ACC112 (cell line): Measurements from ENCODE around the gene MTRR.

Experiments
- H2AFZ ChIP-seq: fragments of 200-600 bp; sonication (generic); one replicate; pipeline ENCODE4 v1.6.0; 2017; ENCODE audit warnings: antibody characterized with exemption, low read length; ENCODE audit not compliant: unreplicated experiment
- H3K27ac ChIP-seq: fragments of 200-600 bp; sonication (generic); 2 replicates; pipeline ENCODE4 v1.5.1; 2014; ENCODE audit warnings: low read depth, mild to moderate bottlenecking, antibody characterized with exemption, low read length, moderate library complexity
- H3K27me3 ChIP-seq: fragments of 200-600 bp; sonication (generic); 2 replicates; pipeline ENCODE4 v1.6.1; 2014; ENCODE audit warnings: mild to moderate bottlenecking, antibody characterized with exemption, low read length, moderate library complexity, mixed read lengths; ENCODE audit not compliant: insufficient read depth
- H3K36me3 ChIP-seq: fragments of 200-600 bp; sonication (generic); 2 replicates; pipeline ENCODE4 v1.6.1; 2016; ENCODE audit warnings: mild to moderate bottlenecking, antibody characterized with exemption, low read length, moderate library complexity, mixed read lengths; ENCODE audit not compliant: insufficient read depth
- H3K4me1 ChIP-seq: fragments of 200-600 bp; sonication (generic); one replicate; pipeline ENCODE4 v1.6.1; 2016; ENCODE audit warnings: low read length, mixed read lengths; ENCODE audit not compliant: insufficient read depth, unreplicated experiment, control insufficient read depth
- H3K4me3 ChIP-seq: fragments of 200-600 bp; sonication (generic); 2 replicates; pipeline ENCODE4 v1.5.1; 2014; ENCODE audit warnings: mild to moderate bottlenecking, low read depth, low read length
- H3K79me2 ChIP-seq: fragments of 200-600 bp; sonication (generic); one replicate; pipeline ENCODE4 v1.6.0; 2016; ENCODE audit warnings: low read length; ENCODE audit not compliant: control insufficient read depth, unreplicated experiment, insufficient read depth

MTRR gene

GRCh38 chr5:7868773-7869473, at the start of gene MTRR, which contains the start of gene FASTKD3:
MTRR (plus strand) TSS chr5:7869148; CDS start chr5:7870795, 1,647 bp downstream.
FASTKD3 (minus strand) TSS chr5:7869031; CDS start chr5:7868083, 948 bp downstream.
- Histone ChIP-seq H3K4me1 (peaks cover 21% of the 10 kb centered on the region), H3K27me3 (no peaks in the 10 kb centered on the region), H3K27ac (peak within 1 kb of the TSS; percentile 48; the same call in 1 of the 2 replicates), H2AFZ (peak within 1 kb of the TSS; percentile 96), H3K79me2 (peaks cover 85% of the 10 kb centered on the region), H3K4me3 (peak within 1 kb of the TSS; percentile 87), H3K36me3 (peaks cover 13% of the 10 kb centered on the region; the same call in 1 of the 2 replicates)

- Histone ChIP-seq H3K27me3 (peaks cover 47% of the 10 kb centered on the region), H3K4me1 (no peaks in the 10 kb centered on the region), H3K36me3 (no peaks in the 10 kb centered on the region), H3K4me3 (no peak overlapping the region), H3K27ac (no peak overlapping the region), H3K79me2 (no peaks in the 10 kb centered on the region), H2AFZ (no peak overlapping the region)
Measured at GRCh38 chr5:7822449-7822848, 46.5 kb upstream of the MTRR start.

DNA sequence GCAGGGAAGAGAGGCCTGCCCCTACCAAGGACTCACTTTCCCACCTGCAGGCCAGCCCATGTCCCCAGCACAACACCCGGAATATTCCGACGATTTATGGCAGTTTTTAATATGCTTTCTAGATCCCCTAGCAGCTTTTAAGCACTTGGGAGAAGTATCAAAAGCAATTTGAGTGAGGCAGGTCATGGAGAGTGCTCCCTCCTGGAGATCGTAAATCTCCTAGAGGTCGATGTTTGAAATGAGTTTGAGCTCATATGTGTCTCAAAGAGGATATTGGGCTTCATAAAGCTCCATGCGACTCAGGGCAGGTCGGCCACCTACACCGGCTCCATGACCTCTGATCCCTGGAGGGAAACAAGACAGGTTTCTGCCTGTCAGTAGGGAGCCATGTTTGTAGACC, 45.4 kb upstream of the MTRR start:
- Histone ChIP-seq H3K79me2 (no peaks in the 10 kb centered on the region), H3K4me3 (no peak overlapping the region), H3K27me3 (peaks cover 52% of the 10 kb centered on the region), H3K36me3 (no peaks in the 10 kb centered on the region), H2AFZ (no peak overlapping the region), H3K4me1 (no peaks in the 10 kb centered on the region), H3K27ac (no peak overlapping the region)

- Histone ChIP-seq H3K4me3 (no peak overlapping the region), H3K27ac (no peak overlapping the region), H3K79me2 (no peaks in the 10 kb centered on the region), H2AFZ (no peak overlapping the region), H3K27me3 (peaks cover 53% of the 10 kb centered on the region), H3K4me1 (no peaks in the 10 kb centered on the region), H3K36me3 (no peaks in the 10 kb centered on the region)
Measured at GRCh38 chr5:7824995-7825394, 44.0 kb upstream of the MTRR start.

GRCh38 chr5:7825630-7826029, 43.3 kb upstream of the MTRR start:
- Histone ChIP-seq H3K79me2 (no peaks in the 10 kb centered on the region), H3K4me3 (no peak overlapping the region), H3K27ac (no peak overlapping the region), H3K36me3 (no peaks in the 10 kb centered on the region), H3K27me3 (peaks cover 54% of the 10 kb centered on the region), H3K4me1 (no peaks in the 10 kb centered on the region), H2AFZ (no peak overlapping the region)

- Histone ChIP-seq H3K79me2 (no peaks in the 10 kb centered on the region), H3K27ac (no peak overlapping the region), H3K4me3 (no peak overlapping the region), H3K27me3 (peaks cover 51% of the 10 kb centered on the region), H3K36me3 (no peaks in the 10 kb centered on the region), H3K4me1 (no peaks in the 10 kb centered on the region), H2AFZ (no peak overlapping the region)
Measured at GRCh38 chr5:7827610-7828009, 41.3 kb upstream of the MTRR start.

DNA sequence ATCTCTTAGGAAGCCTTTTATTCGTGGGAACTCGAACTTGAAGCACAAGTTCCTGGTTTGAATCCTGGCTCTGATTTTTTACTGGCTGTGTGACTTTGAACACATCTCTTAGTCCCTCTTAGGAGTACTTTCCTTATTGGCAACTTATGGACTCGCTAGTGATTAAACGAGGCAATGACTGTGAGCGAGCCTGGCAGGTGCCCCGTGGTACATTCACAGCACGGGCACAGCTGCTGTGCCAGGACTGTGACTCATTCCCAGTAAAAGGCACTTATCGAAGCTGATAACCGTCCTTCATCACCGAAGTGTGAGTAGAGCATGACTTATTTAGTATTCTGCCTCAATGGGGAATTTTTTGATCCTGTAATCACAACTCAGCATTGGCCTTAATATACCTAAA, 40.7 kb upstream of the MTRR start:
- Histone ChIP-seq H3K4me1 (no peaks in the 10 kb centered on the region), H3K4me3 (no peak overlapping the region), H3K27me3 (peaks cover 44% of the 10 kb centered on the region), H3K27ac (no peak overlapping the region), H2AFZ (no peak overlapping the region), H3K79me2 (no peaks in the 10 kb centered on the region), H3K36me3 (no peaks in the 10 kb centered on the region)

DNA sequence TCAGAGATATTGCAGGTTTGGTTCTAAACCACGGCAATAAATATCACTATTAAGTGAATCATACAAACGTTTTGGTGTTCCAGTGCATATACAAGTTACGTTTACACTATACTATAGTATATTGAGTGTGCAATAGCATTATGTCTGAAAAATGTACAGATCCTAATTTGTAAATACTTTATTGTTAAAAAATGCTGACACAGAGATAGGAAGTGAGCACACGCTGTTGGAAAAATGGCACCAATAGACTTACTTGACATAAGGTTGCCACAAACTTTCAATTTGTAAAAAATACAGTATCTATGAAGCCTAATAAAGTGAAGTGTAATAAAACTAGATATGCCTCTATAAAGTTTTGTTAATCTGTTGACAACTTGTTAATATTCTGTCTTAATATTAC, 34.0 kb upstream of the MTRR start:
- no peaks in the 10 kb centered on the region for H3K4me1 ChIP-seq
- H3K36me3 ChIP-seq = no peaks in the 10 kb centered on the region
- no peak overlapping the region for H3K27ac ChIP-seq
- H3K4me3 ChIP-seq = no peak overlapping the region
- H3K79me2 ChIP-seq = no peaks in the 10 kb centered on the region
- no peak overlapping the region for H2AFZ ChIP-seq
- peaks cover 27% of the 10 kb centered on the region for H3K27me3 ChIP-seq

GRCh38 chr5:7837403-7837802, 31.5 kb upstream of the MTRR start:
- no peaks in the 10 kb centered on the region for H3K36me3 ChIP-seq
- no peaks in the 10 kb centered on the region for H3K4me1 ChIP-seq
- H2AFZ ChIP-seq = no peak overlapping the region

DNA sequence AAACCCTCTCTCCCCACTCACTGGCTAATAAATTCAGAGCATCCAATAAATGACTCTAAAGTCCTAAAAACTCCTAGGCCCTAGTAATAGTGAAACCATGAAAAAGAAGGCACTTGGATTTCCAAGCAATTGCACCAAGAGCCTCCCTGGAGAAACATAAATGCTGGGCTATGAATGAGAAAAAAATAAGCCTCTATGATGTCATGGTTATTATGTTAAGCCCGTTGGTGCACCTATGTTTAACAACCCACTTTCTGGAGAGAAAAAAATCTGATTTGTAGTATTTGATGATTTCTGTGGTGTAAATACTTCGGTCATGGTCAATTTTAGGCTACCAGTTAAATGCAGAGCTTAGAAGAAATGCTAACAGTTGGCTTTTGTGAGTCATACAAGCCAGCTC, 26.4 kb upstream of the MTRR start:
- Histone ChIP-seq H3K27ac (no peak overlapping the region), H3K79me2 (no peaks in the 10 kb centered on the region), H3K27me3 (peaks cover 54% of the 10 kb centered on the region), H2AFZ (no peak overlapping the region), H3K4me1 (no peaks in the 10 kb centered on the region), H3K36me3 (no peaks in the 10 kb centered on the region), H3K4me3 (no peak overlapping the region)

More at GRCh38 chr5:7837403-7837802, 31.5 kb upstream of the MTRR start:
- Histone ChIP-seq H3K27me3 (peaks cover 13% of the 10 kb centered on the region), H3K27ac (no peak overlapping the region), H3K4me3 (no peak overlapping the region), H3K79me2 (no peaks in the 10 kb centered on the region)

- H3K4me1 ChIP-seq = no peaks in the 10 kb centered on the region
- H3K27me3 ChIP-seq = peaks cover 73% of the 10 kb centered on the region
- H2AFZ ChIP-seq = no peak overlapping the region
- H3K79me2 ChIP-seq = no peaks in the 10 kb centered on the region
- no peaks in the 10 kb centered on the region for H3K36me3 ChIP-seq
- no peak overlapping the region for H3K4me3 ChIP-seq
- no peak overlapping the region for H3K27ac ChIP-seq
Measured at GRCh38 chr5:7844901-7845300, 24.0 kb upstream of the MTRR start.
